Subcutaneous adipose tissue (tissue), 4 donors: Measurements from ENCODE around the gene NTM. TPM values are rescaled to one million over a fixed set of nuclear protein-coding genes. Genes with fewer than 3 reads are reported as not detected.

ENCODE experiments used
- total RNA-seq, 4 donors: library from RNA; depleted of rRNA; stranded (reverse); fragments of >200 nt; gene quantifications; one replicate each; pipeline ENCODE4 v1.1.0, GENCODE V29; 2016
- TF ChIP-seq, protein P1 (sequence below): fragments of 450-650 bp; IDR thresholded peaks from one replicate; pipeline ENCODE4 v1.5.1; 2016; ENCODE audit warnings: low read depth, mild to moderate bottlenecking, control low read depth, antibody characterized with exemption, moderate library complexity

The NTM gene
- total RNA-seq, 4 donors from 2014 or later, result 1.5 to 5.7 (median 1.7) TPM

DNA sequence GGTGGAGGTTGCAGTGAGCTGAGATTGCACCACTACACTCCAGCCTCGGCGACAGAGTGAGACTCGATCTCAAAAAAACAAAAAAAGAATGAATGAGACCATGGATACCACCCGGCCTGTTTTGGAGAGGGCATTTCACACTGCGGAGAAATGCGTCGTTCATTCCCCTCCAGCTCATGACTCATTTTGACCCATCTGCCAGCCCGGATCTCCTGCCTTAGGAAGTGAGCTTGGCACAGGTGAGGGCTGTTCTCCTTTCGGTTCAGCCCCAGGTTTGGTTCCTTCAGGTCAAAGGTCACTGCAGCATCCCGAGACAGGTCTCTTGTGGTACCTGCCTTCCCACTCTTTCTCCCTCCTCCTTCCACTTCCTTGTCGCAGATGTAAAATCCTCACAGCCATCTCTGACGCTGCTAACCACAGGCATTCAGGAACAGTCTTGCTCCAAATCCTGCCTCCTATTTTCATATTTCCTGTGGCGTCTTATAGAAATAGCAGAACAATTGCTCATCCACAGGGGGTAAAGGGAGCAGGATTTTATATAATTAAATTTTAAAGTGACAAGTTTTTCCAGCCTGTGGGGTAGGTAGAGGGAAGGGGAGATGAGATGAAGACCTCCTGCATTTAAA lies 517.9 kb downstream of the NTM start:
- TF ChIP-seq, protein P1, sequence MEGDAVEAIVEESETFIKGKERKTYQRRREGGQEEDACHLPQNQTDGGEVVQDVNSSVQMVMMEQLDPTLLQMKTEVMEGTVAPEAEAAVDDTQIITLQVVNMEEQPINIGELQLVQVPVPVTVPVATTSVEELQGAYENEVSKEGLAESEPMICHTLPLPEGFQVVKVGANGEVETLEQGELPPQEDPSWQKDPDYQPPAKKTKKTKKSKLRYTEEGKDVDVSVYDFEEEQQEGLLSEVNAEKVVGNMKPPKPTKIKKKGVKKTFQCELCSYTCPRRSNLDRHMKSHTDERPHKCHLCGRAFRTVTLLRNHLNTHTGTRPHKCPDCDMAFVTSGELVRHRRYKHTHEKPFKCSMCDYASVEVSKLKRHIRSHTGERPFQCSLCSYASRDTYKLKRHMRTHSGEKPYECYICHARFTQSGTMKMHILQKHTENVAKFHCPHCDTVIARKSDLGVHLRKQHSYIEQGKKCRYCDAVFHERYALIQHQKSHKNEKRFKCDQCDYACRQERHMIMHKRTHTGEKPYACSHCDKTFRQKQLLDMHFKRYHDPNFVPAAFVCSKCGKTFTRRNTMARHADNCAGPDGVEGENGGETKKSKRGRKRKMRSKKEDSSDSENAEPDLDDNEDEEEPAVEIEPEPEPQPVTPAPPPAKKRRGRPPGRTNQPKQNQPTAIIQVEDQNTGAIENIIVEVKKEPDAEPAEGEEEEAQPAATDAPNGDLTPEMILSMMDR, result no peak

DNA sequence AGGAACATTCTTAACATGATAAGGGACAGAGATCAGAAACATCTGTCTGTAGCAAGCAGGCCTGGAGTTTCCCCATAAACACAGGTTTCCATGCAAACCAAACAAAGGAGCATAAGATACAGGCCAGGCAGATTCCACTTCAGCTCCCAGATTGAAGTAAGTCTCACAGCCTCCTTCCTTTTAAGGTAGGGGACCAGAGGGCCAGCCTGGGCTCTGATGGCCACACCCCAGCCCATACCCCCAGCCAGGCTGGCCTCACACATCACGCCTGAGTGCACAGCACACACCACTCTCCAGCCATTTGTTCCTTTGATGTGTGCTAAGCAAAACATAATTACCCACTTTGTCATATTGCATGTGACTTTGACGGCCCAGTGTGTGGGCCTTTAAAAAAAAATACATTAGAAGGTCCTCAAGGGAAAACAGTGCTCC lies 518.7 kb downstream of the NTM start:
- TF ChIP-seq, protein P1, result no peak

DNA sequence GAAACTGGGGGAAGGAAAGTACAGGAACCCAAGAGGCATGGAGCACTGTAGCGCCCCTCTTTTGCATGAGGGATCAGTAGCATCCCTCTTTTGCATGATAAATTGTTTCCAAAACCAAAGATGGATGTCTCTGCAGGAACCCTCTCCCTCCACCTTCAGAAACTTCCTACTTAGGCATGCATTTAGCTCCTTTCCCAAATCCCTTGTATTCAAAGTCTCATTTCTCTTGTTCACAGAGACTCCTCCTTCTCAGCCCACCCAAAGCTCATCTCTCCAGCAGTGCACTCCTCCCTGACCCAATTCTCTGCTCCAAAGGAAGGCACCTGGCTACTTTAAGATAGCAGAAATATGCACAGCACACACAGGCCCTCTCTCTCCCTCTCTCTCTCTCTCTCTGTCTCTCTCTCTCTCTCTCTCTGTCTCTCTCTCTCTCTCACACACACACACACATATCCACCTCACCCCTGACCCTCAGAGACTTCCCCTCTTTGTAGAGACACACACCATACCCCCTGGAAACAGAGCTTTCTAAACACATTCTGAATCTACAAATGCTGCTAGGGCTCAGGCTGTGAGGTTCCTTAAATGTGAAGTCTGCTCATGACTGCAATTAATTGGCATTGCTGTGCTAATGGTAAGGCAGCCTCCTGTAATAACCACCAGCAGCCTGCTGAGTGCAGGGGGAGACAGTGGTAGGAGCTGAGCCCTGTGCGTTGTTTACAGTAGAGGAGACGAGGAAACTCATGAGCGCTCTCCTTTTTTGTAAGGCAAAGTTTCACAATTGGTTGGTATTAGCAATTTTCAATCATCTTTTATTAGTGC lies 519.6 kb downstream of the NTM start:
- TF ChIP-seq, protein P1, result no peak

DNA sequence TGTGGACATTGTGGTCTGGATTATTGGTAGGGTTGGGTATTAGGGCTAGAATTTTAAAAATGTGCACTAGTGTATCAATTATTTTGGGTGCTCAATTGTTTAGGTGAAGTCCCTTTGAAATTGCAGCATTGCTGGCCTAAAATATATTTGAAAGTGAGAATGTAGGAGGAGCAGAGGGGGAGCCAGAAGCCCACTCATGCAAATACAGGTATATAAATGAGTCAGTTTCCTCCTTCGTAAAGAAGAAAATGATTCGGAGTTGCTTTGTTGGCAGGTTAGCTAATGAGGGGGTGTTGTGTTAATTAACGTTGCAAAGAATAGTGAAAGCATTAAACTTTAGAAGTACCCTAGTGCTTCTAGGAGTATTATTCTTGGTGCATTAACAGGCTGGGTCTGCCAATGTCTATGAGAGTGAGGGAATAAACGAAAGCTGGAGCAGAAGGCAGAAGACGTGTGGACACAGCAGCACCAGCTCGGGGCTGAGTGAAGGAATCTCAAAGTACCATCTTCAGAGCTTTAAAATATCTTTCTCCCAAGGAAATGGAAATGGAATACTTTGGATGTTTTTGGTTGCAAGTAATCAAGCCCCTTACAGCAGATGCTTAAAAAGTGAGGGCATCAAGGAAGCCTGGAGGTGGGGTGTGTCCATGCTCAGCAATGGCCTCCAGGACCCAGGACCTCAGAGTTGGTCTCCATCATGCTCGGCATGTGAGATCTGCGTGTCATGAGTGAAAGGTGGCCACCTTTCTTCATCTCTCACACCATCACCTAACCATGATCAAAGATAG lies 522.9 kb downstream of the NTM start:
- TF ChIP-seq, protein P1, result no peak

DNA sequence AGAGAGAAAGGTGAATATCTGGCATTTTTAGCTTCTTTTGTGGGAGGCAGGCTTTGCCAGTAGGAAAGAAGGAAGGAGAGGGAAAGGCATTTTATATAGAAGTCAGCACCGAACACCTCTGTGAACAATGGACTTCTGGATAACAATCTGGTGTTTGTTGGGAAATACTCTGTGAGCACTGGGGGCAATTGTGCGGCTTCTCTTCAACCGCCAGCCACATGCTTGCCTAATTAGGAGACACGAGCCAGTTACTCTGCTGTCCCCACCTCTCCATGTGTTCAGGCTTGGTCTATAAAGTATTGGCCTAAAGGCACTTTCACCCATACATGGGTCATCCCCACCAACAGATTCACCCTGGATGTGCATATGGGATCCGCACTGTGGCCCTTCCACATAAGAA lies 523.6 kb downstream of the NTM start:
- TF ChIP-seq, protein P1, result no peak

DNA sequence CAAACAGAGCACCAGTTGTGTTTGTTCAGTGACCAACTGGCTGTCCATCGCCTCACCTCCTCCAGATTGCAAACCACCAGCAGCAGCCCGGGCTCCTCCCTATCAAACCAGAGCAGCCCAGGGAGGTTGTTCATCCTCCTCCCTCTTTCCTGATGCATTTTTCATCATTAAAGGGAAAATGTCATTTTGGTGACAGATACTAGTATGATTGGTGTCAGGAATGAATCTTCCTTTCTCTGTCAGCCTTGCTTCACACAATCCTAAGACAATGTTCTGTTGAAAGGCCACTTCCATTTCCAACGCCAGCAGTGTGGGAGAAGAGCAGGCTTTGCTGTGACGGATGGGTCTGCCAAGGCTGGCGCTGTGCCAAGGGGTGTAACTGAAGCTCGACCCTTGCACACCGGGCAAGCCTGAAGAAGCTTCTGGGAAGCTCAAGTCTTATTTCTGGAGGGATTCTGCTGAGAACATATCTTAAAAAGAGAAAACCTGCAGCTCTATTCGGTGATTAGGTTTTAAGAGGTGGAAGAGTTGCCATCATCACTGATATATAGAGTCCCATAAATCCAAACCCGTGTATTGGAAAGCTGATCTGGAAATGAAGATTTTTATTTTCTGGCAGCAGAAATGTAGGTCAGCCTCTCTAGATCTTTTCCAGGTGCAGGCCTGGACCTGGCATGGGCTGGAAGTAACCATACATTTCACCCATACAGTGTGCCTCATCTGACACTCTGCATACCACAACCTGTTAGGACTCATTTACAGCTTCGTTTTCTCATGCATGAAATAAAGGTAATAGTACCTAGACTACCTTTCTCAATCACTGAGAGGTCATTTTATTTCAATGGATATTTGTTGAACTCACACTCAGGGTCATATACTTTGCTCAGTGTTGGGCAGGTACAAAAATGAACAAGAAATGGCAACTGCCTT lies 524.5 kb downstream of the NTM start:
- TF ChIP-seq, protein P1, result no peak
